K562 (cell line): ENCODE data around the gene ASB4. TPM values are rescaled to one million over a fixed set of nuclear protein-coding genes. Genes with fewer than 3 reads are reported as not detected.

ENCODE experiments used
- ATAC-seq: fragments of 200-7000 bp; cut with Tn5 transposase; 3 replicates; pipeline ENCODE4 v1.9.1; 2020; ENCODE audit warnings: moderate library complexity
- BruUV-seq: library from RNA; stranded (reverse); fragments of 400-500 nt; replicated peaks from 2 replicates; lab custom pipeline; 2021; lab: Mats Ljungman, UMichigan
- CTCF ChIA-PET: fragments of 300-600 bp; formaldehyde crosslinking; extraction: SDS; loops from one replicate; lab custom pipeline; 2021; ENCODE audit warnings: low intra/inter-chr PET ratio; lab: Yijun Ruan, JAX
- POLR2A ChIA-PET: fragments of 300-600, 350-650 bp; sonication (Branson Sonifier 250); formaldehyde crosslinking; extraction: SDS; loops from one replicate; lab custom pipeline; 2021; ENCODE audit warnings: antibody characterized with exemption, inconsistent platforms; lab: Yijun Ruan, JAX
- DNase-seq, 4 experiments: peaks; one replicate each; pipeline versions ENCODE4 v3.0.0 to v3.0.0-alpha.2; 2011 to 2018; ENCODE audit warnings: low spot score in 3 of 4, mixed read lengths in 3 of 4; ENCODE audit errors: extremely low read depth in 1 of 4
- FAIRE-seq: peaks from 2 replicates; lab custom pipeline; 2011; peaks lifted over from hg19 to GRCh38; lab: Jason Lieb, UNC
- H2AFZ ChIP-seq: 2 replicates; pipeline ENCODE4 v1.6.0; 2011; ENCODE audit warnings: low read depth, low read length, control low read depth, inconsistent platforms
- H3K27ac ChIP-seq: fragments of 200-600 bp; 3 replicates; pipeline ENCODE4 v1.8.0; 2011; ENCODE audit warnings: low read depth, mild to moderate bottlenecking, control low read depth, inconsistent platforms, low read length, moderate library complexity, mixed read lengths; ENCODE audit errors: extremely low read depth
- H3K27me3 ChIP-seq, 2 experiments: fragments of 300-600 bp in 1 of 2; 2 replicates in 1 of 2; 3 replicates in 1 of 2; pipeline versions ENCODE4 v1.6.0 to v1.8.0; 2011; ENCODE audit warnings: inconsistent platforms in 2 of 2, low read length in 2 of 2, mild to moderate bottlenecking in 1 of 2, mixed read lengths in 1 of 2, moderate library complexity in 1 of 2; ENCODE audit not compliant: control insufficient read depth in 2 of 2, insufficient read depth in 2 of 2
- H3K36me3 ChIP-seq: fragments of 300-600 bp; 3 replicates; pipeline ENCODE4 v1.8.0; 2011; ENCODE audit warnings: mild to moderate bottlenecking, low read length, inconsistent platforms; ENCODE audit not compliant: control insufficient read depth, insufficient read depth
- H3K4me1 ChIP-seq, 2 experiments: fragments of 200-600 bp in 1 of 2; replicated peaks in 1 of 2; 2 replicates in 1 of 2; 3 replicates in 1 of 2; pipeline versions ENCODE4 v1.5.1 to v1.8.0; 2011; ENCODE audit warnings: inconsistent platforms in 2 of 2, low read length in 2 of 2, mild to moderate bottlenecking in 1 of 2, mixed read lengths in 1 of 2, moderate library complexity in 1 of 2; ENCODE audit not compliant: control insufficient read depth in 2 of 2, insufficient read depth in 2 of 2
- H3K4me2 ChIP-seq: 2 replicates; pipeline ENCODE4 v1.6.1; 2011; ENCODE audit warnings: low read length, control low read depth, inconsistent platforms, mixed read lengths; ENCODE audit not compliant: insufficient read depth
- H3K4me3 ChIP-seq: fragments of 200-600 bp; sonication (generic), shearing (Covaris generic); 2 replicates; pipeline ENCODE4 v1.5.1; 2016; ENCODE audit warnings: control low read depth, inconsistent platforms
- H3K79me2 ChIP-seq: fragments of 200-600 bp; 3 replicates; pipeline ENCODE4 v1.8.0; 2011; ENCODE audit warnings: low read length, inconsistent platforms; ENCODE audit not compliant: control insufficient read depth, insufficient read depth
- H3K9ac ChIP-seq, 2 experiments: 2 replicates each; pipeline versions ENCODE4 v1.6.0 to v1.6.1; 2011; ENCODE audit warnings: low read depth in 2 of 2, low read length in 2 of 2, control low read depth in 1 of 2, inconsistent platforms in 1 of 2, mild to moderate bottlenecking in 1 of 2, mixed read lengths in 1 of 2; ENCODE audit not compliant: insufficient read depth in 1 of 2
- H3K9me1 ChIP-seq: one replicate; pipeline ENCODE4 v1.6.0; 2011; ENCODE audit warnings: inconsistent platforms, mild to moderate bottlenecking, low read length, moderate library complexity; ENCODE audit not compliant: control insufficient read depth, insufficient read depth
- H3K9me3 ChIP-seq: replicated peaks from 2 replicates; pipeline ENCODE4 v1.5.1; 2011; ENCODE audit warnings: low read depth, low read length, inconsistent platforms; ENCODE audit not compliant: control insufficient read depth, insufficient read depth
- H4K20me1 ChIP-seq: replicated peaks from 2 replicates; pipeline ENCODE4 v1.6.1; 2011; ENCODE audit warnings: low read length, inconsistent platforms, mixed read lengths; ENCODE audit not compliant: control insufficient read depth, insufficient read depth
- BCL6 ChIP-seq: fragments of 250-450 bp; sonication (Bioruptor Pico); IDR thresholded peaks from 2 replicates; pipeline ENCODE4 v1.4.0; 2020
- CCNT2 ChIP-seq: IDR thresholded peaks from 2 replicates; pipeline ENCODE4 v1.6.1; 2011; ENCODE audit warnings: borderline replicate concordance, low read depth, mild to moderate bottlenecking, moderate library complexity, mixed read lengths, low read length; ENCODE audit not compliant: insufficient read length; ENCODE audit errors: extremely low read depth
- CHD4 ChIP-seq: fragments of 200-600 bp; sonication (generic); IDR thresholded peaks from 3 replicates; pipeline ENCODE4 v1.6.1; 2012; ENCODE audit warnings: low read depth, mild to moderate bottlenecking, mixed read lengths, low read length, inconsistent platforms; ENCODE audit not compliant: insufficient read depth, insufficient replicate concordance, poor library complexity, severe bottlenecking
- NFYB ChIP-seq: IDR thresholded peaks from 2 replicates; pipeline ENCODE4 v1.6.1; 2011; ENCODE audit warnings: mild to moderate bottlenecking, moderate library complexity; ENCODE audit not compliant: insufficient read length; ENCODE audit errors: extremely low read depth
- SMC3 ChIP-seq: conservative IDR thresholded peaks from 2 replicates; pipeline ENCODE4 v1.6.1; 2011; ENCODE audit warnings: low read depth, low read length, improper control_type of control experiment; ENCODE audit not compliant: insufficient read depth
- TGIF2 ChIP-seq: sonication (generic); formaldehyde crosslinking; IDR thresholded peaks from 2 replicates; pipeline ENCODE4 v1.8.1; 2022; ENCODE audit warnings: mild to moderate bottlenecking, missing genetic modification reagents, moderate library complexity
- WGBS: fragments of 100-300 bp; shearing (Covaris generic); methylation state at CpG from one replicate; pipeline ENCODE4 v1.1.6; 2016; ENCODE audit warnings: low coverage, mixed read lengths; ENCODE audit not compliant: insufficient coverage; ENCODE audit errors: missing lambda C conversion rate; 5-methylcytosine and 5-hydroxymethylcytosine counted together
- in situ Hi-C: fragments of 300-500 bp; cut with MboI; formaldehyde crosslinking; loops from 4 replicates; pipeline ENCODE4 v1.15.0; 2018; ENCODE audit warnings: inconsistent platforms, mixed read lengths
- intact Hi-C: fragments of 100-400 bp; cut with micrococcal nuclease; formaldehyde crosslinking; loops from 2 replicates; pipeline ENCODE4 v1.14.2; 2022
- polyA plus RNA-seq, 8 experiments: library from polyadenylated mRNA; depleted of rRNA in 4 of 8; stranded (reverse) in 5 of 8; unstranded in 3 of 8; fragments of >200 nt; fragmentation: Nextera tagmentation in 2 of 8; fragmentation: Illumina TruSeq in 1 of 8; extraction: Ambion mirVana in 2 of 8; extraction: Trizol in 1 of 8; gene quantifications; 2 replicates each; pipeline versions ENCODE4 v1.2.1 to v1.2.3, GENCODE V29; 2011 to 2014; ENCODE audit warnings: inconsistent platforms in 1 of 8, missing spikeins in 1 of 8
- total RNA-seq, 7 experiments: library from RNA; depleted of rRNA in 6 of 7; stranded (reverse); fragments of >200 nt in 6 of 7; fragmentation: Illumina TruSeq in 2 of 7; extraction: Trizol in 2 of 7; gene quantifications; 2 replicates each; pipeline versions ENCODE4 v1.2.1 to v1.2.3, GENCODE V29; 2011 to 2021; ENCODE audit warnings: low replicate concordance in 1 of 7
- TF ChIP-seq, protein P1 (sequence below): fragments of 450-650 bp; IDR thresholded peaks from 2 replicates; pipeline ENCODE4 v1.7.0; 2016; ENCODE audit warnings: borderline replicate concordance
- TF ChIP-seq, protein P2 (sequence below): fragments of 450-650 bp; IDR thresholded peaks from 2 replicates; pipeline ENCODE4 v1.6.1; 2017; ENCODE audit warnings: mild to moderate bottlenecking, moderate library complexity
- TF ChIP-seq, protein P3 (sequence below): fragments of 450-650 bp; IDR thresholded peaks from 2 replicates; pipeline ENCODE4 v1.6.1; 2018; ENCODE audit warnings: mild to moderate bottlenecking, low read depth; ENCODE audit not compliant: partially characterized antibody
- TF ChIP-seq, protein P4 (sequence below): fragments of 250-450 bp; sonication (Bioruptor Pico); IDR thresholded peaks from 2 replicates; pipeline ENCODE4 v1.5.0; 2021
- TF ChIP-seq, protein P5 (sequence below): fragments of 450-650 bp; IDR thresholded peaks from 2 replicates; pipeline ENCODE4 v1.6.1; 2016

Gene ASB4
- total and polyA plus RNA-seq, 9 of the 15 experiments (the other 6 are each of a cell fraction or from before 2014, with no cell fraction given) = 0.03 to 0.07 TPM; not detected in 7

DNA sequence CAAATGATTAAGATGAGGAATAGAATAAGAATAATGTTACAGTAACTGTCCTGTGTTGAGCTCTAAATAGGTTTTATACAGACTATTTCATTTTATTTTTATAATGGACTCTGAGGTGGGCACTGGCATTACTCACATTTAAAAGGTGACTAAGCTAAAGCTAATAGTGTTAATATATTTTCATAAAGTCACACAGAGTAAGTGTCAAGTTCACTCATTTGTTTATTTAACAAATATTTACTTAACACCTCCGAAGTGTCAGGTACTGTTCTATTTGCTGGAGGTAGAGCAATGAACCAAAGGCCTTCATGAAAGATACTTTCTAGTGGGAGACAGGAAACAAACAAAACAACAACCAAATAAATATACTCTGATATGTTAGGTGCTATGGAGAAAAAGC, 44.0 kb downstream of the ASB4 start:
- in situ Hi-C loops = no loop called here
- BruUV-seq = no TSS peak
- no peak for FAIRE-seq
- TF ChIP-seq, protein P1, sequence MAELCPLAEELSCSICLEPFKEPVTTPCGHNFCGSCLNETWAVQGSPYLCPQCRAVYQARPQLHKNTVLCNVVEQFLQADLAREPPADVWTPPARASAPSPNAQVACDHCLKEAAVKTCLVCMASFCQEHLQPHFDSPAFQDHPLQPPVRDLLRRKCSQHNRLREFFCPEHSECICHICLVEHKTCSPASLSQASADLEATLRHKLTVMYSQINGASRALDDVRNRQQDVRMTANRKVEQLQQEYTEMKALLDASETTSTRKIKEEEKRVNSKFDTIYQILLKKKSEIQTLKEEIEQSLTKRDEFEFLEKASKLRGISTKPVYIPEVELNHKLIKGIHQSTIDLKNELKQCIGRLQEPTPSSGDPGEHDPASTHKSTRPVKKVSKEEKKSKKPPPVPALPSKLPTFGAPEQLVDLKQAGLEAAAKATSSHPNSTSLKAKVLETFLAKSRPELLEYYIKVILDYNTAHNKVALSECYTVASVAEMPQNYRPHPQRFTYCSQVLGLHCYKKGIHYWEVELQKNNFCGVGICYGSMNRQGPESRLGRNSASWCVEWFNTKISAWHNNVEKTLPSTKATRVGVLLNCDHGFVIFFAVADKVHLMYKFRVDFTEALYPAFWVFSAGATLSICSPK = no peak
- TF ChIP-seq, protein P2, sequence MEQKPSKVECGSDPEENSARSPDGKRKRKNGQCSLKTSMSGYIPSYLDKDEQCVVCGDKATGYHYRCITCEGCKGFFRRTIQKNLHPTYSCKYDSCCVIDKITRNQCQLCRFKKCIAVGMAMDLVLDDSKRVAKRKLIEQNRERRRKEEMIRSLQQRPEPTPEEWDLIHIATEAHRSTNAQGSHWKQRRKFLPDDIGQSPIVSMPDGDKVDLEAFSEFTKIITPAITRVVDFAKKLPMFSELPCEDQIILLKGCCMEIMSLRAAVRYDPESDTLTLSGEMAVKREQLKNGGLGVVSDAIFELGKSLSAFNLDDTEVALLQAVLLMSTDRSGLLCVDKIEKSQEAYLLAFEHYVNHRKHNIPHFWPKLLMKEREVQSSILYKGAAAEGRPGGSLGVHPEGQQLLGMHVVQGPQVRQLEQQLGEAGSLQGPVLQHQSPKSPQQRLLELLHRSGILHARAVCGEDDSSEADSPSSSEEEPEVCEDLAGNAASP = no peak
- TF ChIP-seq TGIF2 (CRISPR knock-in tag) (no peak), BCL6 (CRISPR knock-in tag) (no peak), NFYB (no peak), SMC3 (no peak), CHD4 (no peak), CCNT2 (no peak)
- TF ChIP-seq, protein P3, sequence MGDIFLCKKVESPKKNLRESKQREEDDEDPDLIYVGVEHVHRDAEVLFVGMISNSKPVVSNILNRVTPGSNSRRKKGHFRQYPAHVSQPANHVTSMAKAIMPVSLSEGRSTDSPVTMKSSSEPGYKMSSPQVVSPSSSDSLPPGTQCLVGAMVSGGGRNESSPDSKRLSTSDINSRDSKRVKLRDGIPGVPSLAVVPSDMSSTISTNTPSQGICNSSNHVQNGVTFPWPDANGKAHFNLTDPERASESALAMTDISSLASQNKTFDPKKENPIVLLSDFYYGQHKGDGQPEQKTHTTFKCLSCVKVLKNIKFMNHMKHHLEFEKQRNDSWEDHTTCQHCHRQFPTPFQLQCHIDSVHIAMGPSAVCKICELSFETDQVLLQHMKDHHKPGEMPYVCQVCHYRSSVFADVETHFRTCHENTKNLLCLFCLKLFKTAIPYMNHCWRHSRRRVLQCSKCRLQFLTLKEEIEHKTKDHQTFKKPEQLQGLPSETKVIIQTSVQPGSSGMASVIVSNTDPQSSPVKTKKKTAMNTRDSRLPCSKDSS = no peak
- TF ChIP-seq, protein P4, sequence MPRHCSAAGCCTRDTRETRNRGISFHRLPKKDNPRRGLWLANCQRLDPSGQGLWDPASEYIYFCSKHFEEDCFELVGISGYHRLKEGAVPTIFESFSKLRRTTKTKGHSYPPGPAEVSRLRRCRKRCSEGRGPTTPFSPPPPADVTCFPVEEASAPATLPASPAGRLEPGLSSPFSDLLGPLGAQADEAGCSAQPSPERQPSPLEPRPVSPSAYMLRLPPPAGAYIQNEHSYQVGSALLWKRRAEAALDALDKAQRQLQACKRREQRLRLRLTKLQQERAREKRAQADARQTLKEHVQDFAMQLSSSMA (CRISPR knock-in tag) = no peak
- TF ChIP-seq, protein P5, sequence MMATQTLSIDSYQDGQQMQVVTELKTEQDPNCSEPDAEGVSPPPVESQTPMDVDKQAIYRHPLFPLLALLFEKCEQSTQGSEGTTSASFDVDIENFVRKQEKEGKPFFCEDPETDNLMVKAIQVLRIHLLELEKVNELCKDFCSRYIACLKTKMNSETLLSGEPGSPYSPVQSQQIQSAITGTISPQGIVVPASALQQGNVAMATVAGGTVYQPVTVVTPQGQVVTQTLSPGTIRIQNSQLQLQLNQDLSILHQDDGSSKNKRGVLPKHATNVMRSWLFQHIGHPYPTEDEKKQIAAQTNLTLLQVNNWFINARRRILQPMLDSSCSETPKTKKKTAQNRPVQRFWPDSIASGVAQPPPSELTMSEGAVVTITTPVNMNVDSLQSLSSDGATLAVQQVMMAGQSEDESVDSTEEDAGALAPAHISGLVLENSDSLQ = no peak

More for the DNA sequence above, 44.0 kb downstream of the ASB4 start:
- no peak for DNase-seq
- H3K9ac ChIP-seq = no peak overlapping the region
- intact Hi-C loops = no loop called here
- H3K36me3 ChIP-seq = no peaks in the 10 kb centered on the region
- H2AFZ ChIP-seq = no peak overlapping the region
- ChIA-PET CTCF (interaction anchor here (4.0 kb wide), 1 partner anchor 155 kb away, joined by 39 read pairs; no protein-coding TSS in a partner anchor), POLR2A (interaction anchor here (1.2 kb wide), 1 partner anchor 153 kb away, joined by 3 read pairs; no protein-coding TSS in a partner anchor)
- H3K79me2 ChIP-seq = no peaks in the 10 kb centered on the region
- WGBS = 0% methylated on average over 1 of the region's 1 CpG
- H3K9me1 ChIP-seq = no peaks in the 10 kb centered on the region
- no peak overlapping the region for H3K27ac ChIP-seq
- no peaks in the 10 kb centered on the region for H4K20me1 ChIP-seq
- peaks cover 0 to 4% of the 10 kb centered on the region in 2 experiments; a peak in 1 of 5 replicates for H3K4me1 ChIP-seq
- no peak overlapping the region for H3K4me2 ChIP-seq
- ATAC-seq = no peak
- H3K4me3 ChIP-seq = no peak overlapping the region
- H3K27me3 ChIP-seq = peaks cover 0 to 5% of the 10 kb centered on the region in 2 experiments; a peak in 1 of 5 replicates
- no peaks in the 10 kb centered on the region for H3K9me3 ChIP-seq
